ENCODE data around the gene A1BG.

The A1BG gene

GRCh38 chr19:58386576-58387337 is 33.5 kb upstream of the A1BG start, which contains the start of gene RPS5 (continued):
- TF ChIP-seq ZNF114 (tag by site-specific recombination; IDR thresholded peaks at IDR 0.05): no peak
- peak; percentile 83 for TF ChIP-seq ZBTB17 (tag by site-specific recombination; IDR thresholded peaks at IDR 0.05)
- no peak for TF ChIP-seq ZSCAN5A (tag by site-specific recombination; IDR thresholded peaks at IDR 0.05)
- no peak for TF ChIP-seq ZNF132 (tag by site-specific recombination; IDR thresholded peaks at IDR 0.05; ENCODE audit: borderline replicate concordance)
- peak; percentile 2; the same call in 1 of the 2 replicates for TF ChIP-seq KLF1 (tag by site-specific recombination; IDR thresholded peaks at IDR 0.05)
- no peak for TF ChIP-seq ZNF121 (tag by site-specific recombination; IDR thresholded peaks at IDR 0.05)
- no peak for TF ChIP-seq ZSCAN18 (tag by site-specific recombination; IDR thresholded peaks at IDR 0.05)
- TF ChIP-seq ZNF398 (tag by site-specific recombination; IDR thresholded peaks at IDR 0.05): peak; percentile 21; the same call in 1 of the 2 replicates
- TF ChIP-seq ZNF404 (tag by site-specific recombination; IDR thresholded peaks at IDR 0.05): no peak
- peak; percentile 76 for TF ChIP-seq BCL11B (tag by site-specific recombination; IDR thresholded peaks at IDR 0.05; ENCODE audit: low read depth)
- TF ChIP-seq, protein P1, sequence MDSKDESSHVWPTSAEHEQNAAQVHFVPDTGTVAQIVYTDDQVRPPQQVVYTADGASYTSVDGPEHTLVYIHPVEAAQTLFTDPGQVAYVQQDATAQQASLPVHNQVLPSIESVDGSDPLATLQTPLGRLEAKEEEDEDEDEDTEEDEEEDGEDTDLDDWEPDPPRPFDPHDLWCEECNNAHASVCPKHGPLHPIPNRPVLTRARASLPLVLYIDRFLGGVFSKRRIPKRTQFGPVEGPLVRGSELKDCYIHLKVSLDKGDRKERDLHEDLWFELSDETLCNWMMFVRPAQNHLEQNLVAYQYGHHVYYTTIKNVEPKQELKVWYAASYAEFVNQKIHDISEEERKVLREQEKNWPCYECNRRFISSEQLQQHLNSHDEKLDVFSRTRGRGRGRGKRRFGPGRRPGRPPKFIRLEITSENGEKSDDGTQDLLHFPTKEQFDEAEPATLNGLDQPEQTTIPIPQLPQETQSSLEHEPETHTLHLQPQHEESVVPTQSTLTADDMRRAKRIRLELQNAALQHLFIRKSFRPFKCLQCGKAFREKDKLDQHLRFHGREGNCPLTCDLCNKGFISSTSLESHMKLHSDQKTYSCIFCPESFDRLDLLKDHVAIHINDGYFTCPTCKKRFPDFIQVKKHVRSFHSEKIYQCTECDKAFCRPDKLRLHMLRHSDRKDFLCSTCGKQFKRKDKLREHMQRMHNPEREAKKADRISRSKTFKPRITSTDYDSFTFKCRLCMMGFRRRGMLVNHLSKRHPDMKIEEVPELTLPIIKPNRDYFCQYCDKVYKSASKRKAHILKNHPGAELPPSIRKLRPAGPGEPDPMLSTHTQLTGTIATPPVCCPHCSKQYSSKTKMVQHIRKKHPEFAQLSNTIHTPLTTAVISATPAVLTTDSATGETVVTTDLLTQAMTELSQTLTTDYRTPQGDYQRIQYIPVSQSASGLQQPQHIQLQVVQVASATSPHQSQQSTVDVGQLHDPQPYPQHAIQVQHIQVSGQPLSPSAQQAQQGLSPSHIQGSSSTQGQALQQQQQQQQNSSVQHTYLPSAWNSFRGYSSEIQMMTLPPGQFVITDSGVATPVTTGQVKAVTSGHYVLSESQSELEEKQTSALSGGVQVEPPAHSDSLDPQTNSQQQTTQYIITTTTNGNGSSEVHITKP (tag by site-specific recombination; IDR thresholded peaks at IDR 0.05): peak; percentile 67
- TF ChIP-seq ATF2 (tag by site-specific recombination; IDR thresholded peaks at IDR 0.05; ENCODE audit: low read depth): no peak
- TF ChIP-seq ZSCAN4 (tag by site-specific recombination; IDR thresholded peaks at IDR 0.05): peak; percentile 32
- TF ChIP-seq PBX3 (CRISPR knock-in tag; IDR thresholded peaks at IDR 0.05): peak; percentile 30
- no peak for TF ChIP-seq ZNF658 (tag by site-specific recombination; IDR thresholded peaks at IDR 0.05)
- 0 out of 2 replicates have a peak, but pooled peaks have one; percentile 46 for TF ChIP-seq ZNF24 (tag by site-specific recombination; IDR thresholded peaks at IDR 0.05)
- TF ChIP-seq ZNF473 (tag by site-specific recombination; IDR thresholded peaks at IDR 0.05): no peak
- TF ChIP-seq, protein P2, sequence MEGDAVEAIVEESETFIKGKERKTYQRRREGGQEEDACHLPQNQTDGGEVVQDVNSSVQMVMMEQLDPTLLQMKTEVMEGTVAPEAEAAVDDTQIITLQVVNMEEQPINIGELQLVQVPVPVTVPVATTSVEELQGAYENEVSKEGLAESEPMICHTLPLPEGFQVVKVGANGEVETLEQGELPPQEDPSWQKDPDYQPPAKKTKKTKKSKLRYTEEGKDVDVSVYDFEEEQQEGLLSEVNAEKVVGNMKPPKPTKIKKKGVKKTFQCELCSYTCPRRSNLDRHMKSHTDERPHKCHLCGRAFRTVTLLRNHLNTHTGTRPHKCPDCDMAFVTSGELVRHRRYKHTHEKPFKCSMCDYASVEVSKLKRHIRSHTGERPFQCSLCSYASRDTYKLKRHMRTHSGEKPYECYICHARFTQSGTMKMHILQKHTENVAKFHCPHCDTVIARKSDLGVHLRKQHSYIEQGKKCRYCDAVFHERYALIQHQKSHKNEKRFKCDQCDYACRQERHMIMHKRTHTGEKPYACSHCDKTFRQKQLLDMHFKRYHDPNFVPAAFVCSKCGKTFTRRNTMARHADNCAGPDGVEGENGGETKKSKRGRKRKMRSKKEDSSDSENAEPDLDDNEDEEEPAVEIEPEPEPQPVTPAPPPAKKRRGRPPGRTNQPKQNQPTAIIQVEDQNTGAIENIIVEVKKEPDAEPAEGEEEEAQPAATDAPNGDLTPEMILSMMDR (tag by site-specific recombination; IDR thresholded peaks at IDR 0.05): no peak
- peak; percentile 17; the same call in 1 of the 2 replicates for TF ChIP-seq ZNF785 (tag by site-specific recombination; IDR thresholded peaks at IDR 0.05)
- TF ChIP-seq ZNF501 (tag by site-specific recombination; IDR thresholded peaks at IDR 0.05): peak; percentile 83
- TF ChIP-seq GLIS1 (tag by site-specific recombination; IDR thresholded peaks at IDR 0.05): peak; percentile 33
- 0 out of 2 replicates have a peak, but pooled peaks have one; percentile 17 for TF ChIP-seq ZBTB48 (tag by site-specific recombination; IDR thresholded peaks at IDR 0.05)
- TF ChIP-seq BCL11A (tag by site-specific recombination; IDR thresholded peaks at IDR 0.05; ENCODE audit: low read depth): peak; percentile 59; the same call in 1 of the 2 replicates

Measured in HEK293 (cell line).